H9 (cell line): ENCODE measurements around the gene FXYD3. TPM values are rescaled to one million over a fixed set of nuclear protein-coding genes. Genes with fewer than 3 reads are reported as not detected.
A peak's percentile ranks its signal among the peaks of the same experiment; 100 is the strongest.

Source experiments
- DNase-seq: peaks from one replicate; pipeline ENCODE4 v3.0.0-alpha.2; 2017
- H2AFZ ChIP-seq: one replicate; pipeline ENCODE4 v1.6.1; 2013; ENCODE audit warnings: mild to moderate bottlenecking, low read length, control low read depth, moderate library complexity
- H2AK5ac ChIP-seq: 2 replicates; pipeline ENCODE4 v1.6.1; 2013; ENCODE audit warnings: low read length, control low read depth, mixed read lengths; ENCODE audit not compliant: insufficient read length
- H2BK120ac ChIP-seq: one replicate; pipeline ENCODE4 v1.6.1; 2013; ENCODE audit warnings: low read depth, mild to moderate bottlenecking, low read length, control low read depth, inconsistent platforms; ENCODE audit not compliant: poor library complexity, severe bottlenecking
- H2BK12ac ChIP-seq: 2 replicates; pipeline ENCODE4 v1.6.1; 2013; ENCODE audit warnings: low read length, control low read depth, mixed read lengths, low read depth; ENCODE audit not compliant: insufficient read length
- H2BK15ac ChIP-seq: 2 replicates; pipeline ENCODE4 v1.6.1; 2013; ENCODE audit warnings: low read depth, low read length, control low read depth
- H2BK20ac ChIP-seq: one replicate; pipeline ENCODE4 v1.6.1; 2013; ENCODE audit warnings: low read depth, mild to moderate bottlenecking, low read length, control low read depth, inconsistent platforms; ENCODE audit not compliant: poor library complexity, severe bottlenecking
- H2BK5ac ChIP-seq: 2 replicates; pipeline ENCODE4 v1.6.1; 2013; ENCODE audit warnings: low read length, control low read depth, mixed read lengths; ENCODE audit not compliant: insufficient read length
- H3K14ac ChIP-seq: 2 replicates; pipeline ENCODE4 v1.6.1; 2013; ENCODE audit warnings: low read length, control low read depth; ENCODE audit not compliant: insufficient read depth
- H3K18ac ChIP-seq: 2 replicates; pipeline ENCODE4 v1.6.1; 2013; ENCODE audit warnings: low read depth, mild to moderate bottlenecking, mixed read lengths, low read length, control low read depth; ENCODE audit not compliant: insufficient read length
- H3K23ac ChIP-seq: 2 replicates; pipeline ENCODE4 v1.6.1; 2013; ENCODE audit warnings: low read length, control low read depth, mixed read lengths, low read depth; ENCODE audit not compliant: insufficient read length
- H3K23me2 ChIP-seq: 2 replicates; pipeline ENCODE4 v1.6.1; 2013; ENCODE audit warnings: low read depth, mild to moderate bottlenecking, mixed read lengths, low read length, control low read depth; ENCODE audit not compliant: insufficient read length, poor library complexity, severe bottlenecking
- H3K27ac ChIP-seq: 2 replicates; pipeline ENCODE4 v1.5.1; 2013; ENCODE audit warnings: low read length, control low read depth, mixed read lengths, low read depth; ENCODE audit not compliant: insufficient read length
- H3K27me3 ChIP-seq: 2 replicates; pipeline ENCODE4 v1.6.1; 2013; ENCODE audit warnings: low read length, control low read depth, inconsistent platforms; ENCODE audit not compliant: insufficient read depth
- H3K4ac ChIP-seq: 2 replicates; pipeline ENCODE4 v1.6.1; 2013; ENCODE audit warnings: low read depth, mild to moderate bottlenecking, control low read depth, inconsistent platforms, low read length, moderate library complexity
- H3K4me1 ChIP-seq: 2 replicates; pipeline ENCODE4 v1.6.1; 2013; ENCODE audit warnings: low read length, control low read depth, inconsistent platforms; ENCODE audit not compliant: insufficient read depth
- H3K4me2 ChIP-seq: 2 replicates; pipeline ENCODE4 v1.6.1; 2013; ENCODE audit warnings: low read length, control low read depth, mixed read lengths; ENCODE audit not compliant: insufficient read length, insufficient read depth
- H3K56ac ChIP-seq: 2 replicates; pipeline ENCODE4 v1.6.1; 2013; ENCODE audit warnings: low read depth, mild to moderate bottlenecking, mixed read lengths, low read length, control low read depth; ENCODE audit not compliant: insufficient read length
- H3K79me1 ChIP-seq: 2 replicates; pipeline ENCODE4 v1.6.1; 2013; ENCODE audit warnings: low read depth, mild to moderate bottlenecking, moderate library complexity, low read length, control low read depth, inconsistent platforms; ENCODE audit not compliant: insufficient read depth, poor library complexity, severe bottlenecking
- H3K79me2 ChIP-seq: 2 replicates; pipeline ENCODE4 v1.6.1; 2013; ENCODE audit warnings: low read length, control low read depth, inconsistent platforms; ENCODE audit not compliant: insufficient read depth
- H3K9ac ChIP-seq: 2 replicates; pipeline ENCODE4 v1.6.1; 2013; ENCODE audit warnings: low read length, control low read depth, mixed read lengths; ENCODE audit not compliant: insufficient read length; ENCODE audit errors: extremely low read depth
- H3K9me3 ChIP-seq: one replicate; pipeline ENCODE4 v1.6.1; 2013; ENCODE audit warnings: low read depth, low read length, inconsistent platforms; ENCODE audit not compliant: control insufficient read depth
- H3T11ph ChIP-seq: one replicate; pipeline ENCODE4 v1.6.1; 2013; ENCODE audit warnings: mild to moderate bottlenecking, low read length, control low read depth, inconsistent platforms
- H4K20me1 ChIP-seq: one replicate; pipeline ENCODE4 v1.6.1; 2013; ENCODE audit not compliant: control insufficient read depth, insufficient read length, insufficient read depth
- H4K5ac ChIP-seq: 2 replicates; pipeline ENCODE4 v1.6.1; 2013; ENCODE audit warnings: low read depth, mild to moderate bottlenecking, mixed read lengths, low read length, control low read depth; ENCODE audit not compliant: insufficient read length
- H4K8ac ChIP-seq: replicated peaks from 2 replicates; pipeline ENCODE4 v1.6.1; 2013; ENCODE audit warnings: low read length, control low read depth, mixed read lengths, low read depth; ENCODE audit not compliant: insufficient read length
- H4K91ac ChIP-seq: 2 replicates; pipeline ENCODE4 v1.6.1; 2013; ENCODE audit warnings: low read depth, mild to moderate bottlenecking, moderate library complexity, mixed read lengths, low read length, control low read depth; ENCODE audit not compliant: insufficient read length
- H3K27ac Mint-ChIP-seq, 3 experiments: 2 replicates in 2 of 3; 3 replicates in 1 of 3; pipeline ENCODE4 v1.8.0; 2020 to 2021; ENCODE audit warnings: mixed read lengths in 3 of 3, mild to moderate bottlenecking in 1 of 3, moderate library complexity in 1 of 3
- H3K27me3 Mint-ChIP-seq: 2 replicates; pipeline ENCODE4 v1.8.0; 2021; ENCODE audit warnings: low read depth, mild to moderate bottlenecking, moderate library complexity, mixed read lengths
- H3K36me3 Mint-ChIP-seq, 3 experiments: 2 replicates in 2 of 3; 3 replicates in 1 of 3; pipeline ENCODE4 v1.8.0; 2020 to 2021; ENCODE audit warnings: low read depth in 3 of 3, mixed read lengths in 3 of 3; ENCODE audit not compliant: insufficient read depth in 1 of 3
- H3K4me1 Mint-ChIP-seq, 2 experiments: 2 replicates each; pipeline ENCODE4 v1.8.0; 2020; ENCODE audit warnings: mixed read lengths in 2 of 2
- H3K4me3 Mint-ChIP-seq, 2 experiments: 2 replicates in 1 of 2; 3 replicates in 1 of 2; pipeline ENCODE4 v1.8.0; 2020 to 2021; ENCODE audit warnings: mild to moderate bottlenecking in 2 of 2, mixed read lengths in 2 of 2, moderate library complexity in 1 of 2
- H3K9me3 Mint-ChIP-seq, 2 experiments: 2 replicates in 1 of 2; 3 replicates in 1 of 2; pipeline ENCODE4 v1.8.0; 2020; ENCODE audit warnings: mild to moderate bottlenecking in 2 of 2, mixed read lengths in 2 of 2, moderate library complexity in 1 of 2
- WGBS: extraction: QIAGEN DNeasy Blood & Tissue Kit; methylation state at CpG from one replicate; pipeline ENCODE4 v1.1.7; 2013; ENCODE audit warnings: missing lambda C conversion rate, low lambda C conversion rate, mixed read lengths; ENCODE audit not compliant: insufficient read length; ENCODE audit errors: extremely low coverage; 5-methylcytosine and 5-hydroxymethylcytosine counted together
- long read RNA-seq: library from polyadenylated mRNA; unstranded; transcript quantifications from one replicate; pipeline ENCODE4 v2.0.0, GENCODE V29; 2020
- total RNA-seq: library from RNA; stranded (reverse); gene quantifications from 2 replicates; pipeline ENCODE4 v1.2.1, GENCODE V29; 2021
- TF ChIP-seq, protein P1 (sequence below): fragments of 200-600 bp; sonication (generic); conservative IDR thresholded peaks from 3 replicates; pipeline ENCODE4 v1.8.0; 2021; ENCODE audit warnings: antibody characterized with exemption, mild to moderate bottlenecking

Gene FXYD3, protein sequence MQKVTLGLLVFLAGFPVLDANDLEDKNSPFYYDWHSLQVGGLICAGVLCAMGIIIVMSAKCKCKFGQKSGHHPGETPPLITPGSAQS
- total RNA-seq: 1.5 TPM in 2 replicates
- long read RNA-seq, partial matches to known transcripts: 1 of 1 reads
- long read RNA-seq, other reads (novel, unspliced or antisense): 0 of 1 reads

DNA sequence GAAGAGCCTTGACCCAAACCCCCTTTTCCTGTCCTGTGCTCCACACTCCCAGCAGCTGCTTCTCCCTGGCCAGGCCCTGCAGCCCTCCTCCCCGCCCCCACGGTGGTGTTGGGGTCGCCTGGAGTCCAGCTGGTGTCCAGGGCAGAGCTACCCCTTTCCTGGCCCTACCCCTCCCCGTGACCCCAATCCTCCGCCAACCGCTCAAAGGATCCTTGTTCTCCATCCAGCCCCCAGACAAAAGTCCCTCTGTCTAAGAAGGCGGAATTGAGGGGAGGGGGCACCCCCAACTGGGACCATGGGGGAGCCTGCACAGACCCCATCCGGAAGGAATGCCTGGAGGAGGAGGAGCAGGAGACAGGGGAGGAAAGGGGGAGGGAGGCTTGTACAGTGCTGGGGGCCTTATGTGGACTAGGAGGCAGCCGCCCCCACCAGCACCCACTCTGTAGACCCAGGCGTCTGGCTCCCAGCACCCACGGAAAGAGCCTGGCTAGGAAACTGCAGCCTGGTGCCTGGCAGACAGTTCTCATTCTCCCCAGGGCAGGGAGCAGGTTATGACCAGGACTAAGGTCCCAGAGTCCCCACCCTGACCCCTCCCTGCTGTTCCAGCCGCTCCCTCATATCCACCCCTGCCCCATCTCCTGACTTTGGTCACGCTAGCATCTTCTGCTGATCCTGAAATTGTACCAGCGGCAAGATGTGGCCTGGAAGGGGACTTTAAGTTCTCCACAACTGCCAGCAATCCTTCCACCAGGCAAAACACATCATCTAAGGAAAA is at the start of gene FXYD3:
FXYD3 (plus strand) TSS at position 647 of the 775 bp plus-strand sequence. CDS start 3,554 bp downstream, outside the sequence.
- H3K9ac ChIP-seq: no peak within 1 kb of the TSS
- H4K91ac ChIP-seq: no peak within 1 kb of the TSS
- H3K27me3 Mint-ChIP-seq: peaks cover 10% of the 10 kb centered on the region
- no peaks in the 10 kb centered on the region for H3K9me3 Mint-ChIP-seq
- H2BK5ac ChIP-seq: no peak within 1 kb of the TSS
- no peaks in the 10 kb centered on the region for H3K79me2 ChIP-seq
- no peak within 1 kb of the TSS for H3K56ac ChIP-seq
- TF ChIP-seq, protein P1, sequence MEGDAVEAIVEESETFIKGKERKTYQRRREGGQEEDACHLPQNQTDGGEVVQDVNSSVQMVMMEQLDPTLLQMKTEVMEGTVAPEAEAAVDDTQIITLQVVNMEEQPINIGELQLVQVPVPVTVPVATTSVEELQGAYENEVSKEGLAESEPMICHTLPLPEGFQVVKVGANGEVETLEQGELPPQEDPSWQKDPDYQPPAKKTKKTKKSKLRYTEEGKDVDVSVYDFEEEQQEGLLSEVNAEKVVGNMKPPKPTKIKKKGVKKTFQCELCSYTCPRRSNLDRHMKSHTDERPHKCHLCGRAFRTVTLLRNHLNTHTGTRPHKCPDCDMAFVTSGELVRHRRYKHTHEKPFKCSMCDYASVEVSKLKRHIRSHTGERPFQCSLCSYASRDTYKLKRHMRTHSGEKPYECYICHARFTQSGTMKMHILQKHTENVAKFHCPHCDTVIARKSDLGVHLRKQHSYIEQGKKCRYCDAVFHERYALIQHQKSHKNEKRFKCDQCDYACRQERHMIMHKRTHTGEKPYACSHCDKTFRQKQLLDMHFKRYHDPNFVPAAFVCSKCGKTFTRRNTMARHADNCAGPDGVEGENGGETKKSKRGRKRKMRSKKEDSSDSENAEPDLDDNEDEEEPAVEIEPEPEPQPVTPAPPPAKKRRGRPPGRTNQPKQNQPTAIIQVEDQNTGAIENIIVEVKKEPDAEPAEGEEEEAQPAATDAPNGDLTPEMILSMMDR: no peak
- no peak within 1 kb of the TSS; a peak in 2 of 7 replicates for H3K27ac Mint-ChIP-seq
- H2AFZ ChIP-seq: no peak within 1 kb of the TSS
- no peak within 1 kb of the TSS for H3K27ac ChIP-seq
- no peak within 1 kb of the TSS for H2BK20ac ChIP-seq
- no peak within 1 kb of the TSS for H3K18ac ChIP-seq
- no peaks in the 10 kb centered on the region for H3K4me1 ChIP-seq
- H2BK12ac ChIP-seq: no peak within 1 kb of the TSS
- H3K4ac ChIP-seq: no peak within 1 kb of the TSS
- WGBS: no CpG with 5 or more reads among the region's 14 CpGs
- no peak within 1 kb of the TSS for H2BK15ac ChIP-seq
- no peaks in the 10 kb centered on the region; a peak in 1 of 7 replicates for H3K36me3 Mint-ChIP-seq
- no peak within 1 kb of the TSS for H3K14ac ChIP-seq
- H3K23me2 ChIP-seq: no peaks in the 10 kb centered on the region
- H2AK5ac ChIP-seq: no peak within 1 kb of the TSS
- H3K79me1 ChIP-seq: no peaks in the 10 kb centered on the region
- H3K4me2 ChIP-seq: peak within 1 kb of the TSS; percentile 25
- H3K4me1 Mint-ChIP-seq: peaks cover 38 to 55% of the 10 kb centered on the region in 2 experiments
- no peaks in the 10 kb centered on the region for H3K27me3 ChIP-seq
- H2BK120ac ChIP-seq: no peak within 1 kb of the TSS
- DNase-seq: no peak
- no peak within 1 kb of the TSS for H4K5ac ChIP-seq
- H3T11ph ChIP-seq: no peak within 1 kb of the TSS
- peak within 1 kb of the TSS; percentile 62 to 74 for H3K4me3 Mint-ChIP-seq
- no peak within 1 kb of the TSS for H3K23ac ChIP-seq
- H4K20me1 ChIP-seq: no peaks in the 10 kb centered on the region
- no peak within 1 kb of the TSS for H4K8ac ChIP-seq
- no peaks in the 10 kb centered on the region for H3K9me3 ChIP-seq
